ENCODE data around the gene PRMT9. TPM values are rescaled to one million over a fixed set of nuclear protein-coding genes. Genes with fewer than 3 reads are reported as not detected.

Gene PRMT9
- total and polyA plus RNA-seq, 2 of the 4 experiments (the other 2 are of a cell fraction), result 5.0 to 14.2 TPM

- in situ Hi-C loops (cut with MboI; ENCODE audit: low sequenced_read_pairs), result no loop called here
- no peak overlapping the region for H2AK9ac ChIP-seq (replicated peaks; ENCODE audit: low read depth, low read length, poor library complexity)
- H3K4me3 ChIP-seq (ENCODE audit: insufficient read depth, low read depth, low read length), result no peak overlapping the region
- no peaks in the 10 kb centered on the region for H3K36me3 ChIP-seq (ENCODE audit: control insufficient read depth, insufficient read depth, low read length)
- H2BK20ac ChIP-seq (ENCODE audit: low read depth, low read length), result no peak overlapping the region
- TF ChIP-seq RFX5 (IDR thresholded peaks at IDR 0.05; ENCODE audit: low read depth, low read length) (no peak), SMC3 (IDR thresholded peaks at IDR 0.05; ENCODE audit: low read depth, low read length) (no peak), USF2 (IDR thresholded peaks at IDR 0.05; ENCODE audit: low read depth, low read length) (no peak)
- H3K9me1 ChIP-seq (ENCODE audit: insufficient read depth, low read length), result peaks cover 3% of the 10 kb centered on the region
- no peak overlapping the region for H4K5ac ChIP-seq (ENCODE audit: low read depth, low read length)
- no peak overlapping the region for H2BK120ac ChIP-seq (ENCODE audit: low read depth, low read length)
- ChIA-PET POLR2A (ENCODE audit: unreplicated experiment) (no interaction called here), CTCF (no interaction called here)
- peak; percentile 87 for ATAC-seq (ENCODE audit: low read depth)
- H3K14ac ChIP-seq (replicated peaks; ENCODE audit: low read depth, low read length), result no peak overlapping the region
- DNase-seq, result peak; percentile 75
- H3K23ac ChIP-seq (ENCODE audit: low read depth, low read length), result no peak overlapping the region
- no peaks in the 10 kb centered on the region for H3K79me1 ChIP-seq (ENCODE audit: low read depth in 1 of 2, low read length in 2 of 2)
- dilution Hi-C loops (cut with HindIII; ENCODE audit: low sequenced_read_pairs, unreplicated experiment), result no loop called here
- H3K27ac ChIP-seq (ENCODE audit: insufficient read depth, low read length), result no peak overlapping the region
- H2AFZ ChIP-seq (replicated peaks; ENCODE audit: low read length, poor library complexity), result no peak overlapping the region
- no peak overlapping the region for H3K4ac ChIP-seq (ENCODE audit: low read depth, low read length)
- H3K9me3 ChIP-seq (ENCODE audit: control insufficient read depth, insufficient read depth, low read length), result no peaks in the 10 kb centered on the region
- H2BK5ac ChIP-seq (ENCODE audit: low read depth, low read length, poor library complexity, severe bottlenecking), result no peak overlapping the region
- no peak overlapping the region for H3K4me2 ChIP-seq (ENCODE audit: low read depth, low read length)
- no peak overlapping the region for H3K9ac ChIP-seq (ENCODE audit: low read depth, low read length)
- no peak overlapping the region for H2AK5ac ChIP-seq (ENCODE audit: low read depth, low read length)
- H2BK15ac ChIP-seq (ENCODE audit: low read depth, low read length), result no peak overlapping the region
- H3K56ac ChIP-seq (ENCODE audit: extremely low read depth, insufficient read depth, low read length), result no peak overlapping the region
- 100% methylated on average over 2 of the region's 4 CpGs; no CpG with 5 or more reads in 1 of the 2 experiments for WGBS, 2 experiments (ENCODE audit: extremely low coverage in 2 of 2, insufficient read length in 1 of 2)
- no peak overlapping the region for H4K8ac ChIP-seq (ENCODE audit: low read depth in 2 of 2, low read length in 2 of 2)
- no TSS peak for BruUV-seq (replicated peaks)
- no peak overlapping the region for H3K18ac ChIP-seq (ENCODE audit: low read depth, low read length)
- intact Hi-C loops (cut with micrococcal nuclease), result no loop called here
- H4K91ac ChIP-seq (ENCODE audit: insufficient read depth, low read depth, low read length), result no peak overlapping the region
- no peaks in the 10 kb centered on the region for H4K20me1 ChIP-seq (ENCODE audit: insufficient read depth, low read length)
- no peaks in the 10 kb centered on the region for H3K27me3 ChIP-seq (ENCODE audit: control insufficient read depth, insufficient read depth, low read length)
- H3K4me1 ChIP-seq (ENCODE audit: control insufficient read depth, insufficient read depth, low read length), result no peaks in the 10 kb centered on the region; the same call in 1 of the 2 replicates
Measured at GRCh38 chr4:147725673-147726072, 41.7 kb upstream of the PRMT9 start.

All from IMR-90 (cell line).